Testis (tissue), 2 donors: ENCODE data around the gene SCARB1.

Experiments
- POLR2A ChIP-seq: fragments of 450-650 bp; IDR thresholded peaks from one replicate; pipeline ENCODE4 v1.6.1; 2017; ENCODE audit warnings: antibody characterized with exemption, mild to moderate bottlenecking, moderate library complexity
- TF ChIP-seq, protein P1 (sequence below), 3 experiments: fragments of 450-650 bp in 2 of 3; fragments of 200-600 bp in 1 of 3; sonication (generic) in 1 of 3; IDR thresholded peaks; one replicate each; pipeline ENCODE4 v1.5.1; 2016 to 2019; ENCODE audit warnings: antibody characterized with exemption in 3 of 3, mild to moderate bottlenecking in 2 of 3, moderate library complexity in 1 of 3

DNA sequence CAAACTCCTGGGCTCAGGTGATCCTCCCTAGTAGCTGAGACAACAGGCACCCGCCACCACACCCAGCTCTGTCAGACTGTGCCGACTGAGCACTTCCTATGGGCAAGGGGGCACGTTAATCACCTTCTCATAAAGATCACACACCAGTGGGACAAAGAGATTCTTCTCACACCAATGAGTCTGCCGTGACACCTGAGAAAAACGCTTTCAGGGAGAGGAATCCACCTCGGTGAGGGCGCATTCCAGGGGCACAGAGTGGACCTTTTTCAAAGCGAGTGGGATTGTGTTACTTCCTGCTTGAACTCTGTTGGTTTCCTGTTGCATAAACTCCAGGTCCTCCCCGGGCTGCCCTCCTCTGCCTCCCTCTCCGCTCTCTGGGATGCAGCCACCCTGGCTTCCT, 17.5 kb upstream of the SCARB1 start:
- TF ChIP-seq, protein P1, sequence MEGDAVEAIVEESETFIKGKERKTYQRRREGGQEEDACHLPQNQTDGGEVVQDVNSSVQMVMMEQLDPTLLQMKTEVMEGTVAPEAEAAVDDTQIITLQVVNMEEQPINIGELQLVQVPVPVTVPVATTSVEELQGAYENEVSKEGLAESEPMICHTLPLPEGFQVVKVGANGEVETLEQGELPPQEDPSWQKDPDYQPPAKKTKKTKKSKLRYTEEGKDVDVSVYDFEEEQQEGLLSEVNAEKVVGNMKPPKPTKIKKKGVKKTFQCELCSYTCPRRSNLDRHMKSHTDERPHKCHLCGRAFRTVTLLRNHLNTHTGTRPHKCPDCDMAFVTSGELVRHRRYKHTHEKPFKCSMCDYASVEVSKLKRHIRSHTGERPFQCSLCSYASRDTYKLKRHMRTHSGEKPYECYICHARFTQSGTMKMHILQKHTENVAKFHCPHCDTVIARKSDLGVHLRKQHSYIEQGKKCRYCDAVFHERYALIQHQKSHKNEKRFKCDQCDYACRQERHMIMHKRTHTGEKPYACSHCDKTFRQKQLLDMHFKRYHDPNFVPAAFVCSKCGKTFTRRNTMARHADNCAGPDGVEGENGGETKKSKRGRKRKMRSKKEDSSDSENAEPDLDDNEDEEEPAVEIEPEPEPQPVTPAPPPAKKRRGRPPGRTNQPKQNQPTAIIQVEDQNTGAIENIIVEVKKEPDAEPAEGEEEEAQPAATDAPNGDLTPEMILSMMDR (IDR thresholded peaks at IDR 0.05), result no peak
- TF ChIP-seq POLR2A, result no peak
